GM19043 (cell line): Measurements from ENCODE around the gene NRCAM.

ENCODE experiments used
- ATAC-seq: cut with Tn5 transposase; IDR thresholded peaks from one replicate; pipeline ENCODE4 v1.9.1; 2021; ENCODE audit warnings: low read depth; ENCODE audit not compliant: unreplicated experiment

NRCAM gene

GRCh38 chr7:108427766-108428165, 28.5 kb downstream of the NRCAM start:
- ATAC-seq, result no peak

- no peak for ATAC-seq
These were observed 30.4 kb downstream of the NRCAM start for GRCh38 chr7:108425714-108426275.

GRCh38 chr7:108424013-108424412, 32.2 kb downstream of the NRCAM start:
- ATAC-seq, result no peak

- ATAC-seq, result no peak
These were observed 32.9 kb downstream of the NRCAM start for GRCh38 chr7:108423089-108423989.

GRCh38 chr7:108421720-108422331, 34.4 kb downstream of the NRCAM start:
- ATAC-seq, result no peak

- ATAC-seq, result no peak
These were observed 36.0 kb downstream of the NRCAM start for GRCh38 chr7:108419961-108420908.

GRCh38 chr7:108418946-108419345, 37.3 kb downstream of the NRCAM start:
- no peak for ATAC-seq

GRCh38 chr7:108417926-108418325, 38.3 kb downstream of the NRCAM start:
- no peak for ATAC-seq

GRCh38 chr7:108417144-108417543, 39.1 kb downstream of the NRCAM start:
- no peak for ATAC-seq

- ATAC-seq, result peak; percentile 92
These were observed 40.3 kb downstream of the NRCAM start for GRCh38 chr7:108415821-108416536.

GRCh38 chr7:108415084-108415483, 41.2 kb downstream of the NRCAM start:
- ATAC-seq, result no peak

GRCh38 chr7:108413782-108414492, 42.3 kb downstream of the NRCAM start:
- no peak for ATAC-seq

- no peak for ATAC-seq
These were observed 42.9 kb downstream of the NRCAM start for GRCh38 chr7:108413337-108413736.

- no peak for ATAC-seq
These were observed 47.1 kb downstream of the NRCAM start for GRCh38 chr7:108409146-108409545.

GRCh38 chr7:108408296-108408991, 47.8 kb downstream of the NRCAM start:
- no peak for ATAC-seq

- no peak for ATAC-seq
These were observed 48.6 kb downstream of the NRCAM start for GRCh38 chr7:108407676-108408075.

GRCh38 chr7:108406222-108406890, 49.9 kb downstream of the NRCAM start:
- ATAC-seq, result no peak
